C4-2B (cell line): ENCODE results near the gene FBXW12.

ENCODE experiments used
- H3K27ac ChIP-seq: fragments of 450-650 bp; 2 replicates; pipeline ENCODE4 v1.5.1; 2017
- ZFX ChIP-seq: fragments of 450-650 bp; IDR thresholded peaks from 2 replicates; pipeline ENCODE4 v1.6.1; 2017
- TF ChIP-seq, protein P1 (sequence below): fragments of 450-650 bp; conservative IDR thresholded peaks from 2 replicates; pipeline ENCODE4 v1.5.1; 2017; ENCODE audit warnings: mild to moderate bottlenecking

FBXW12 gene

GRCh38 chr3:48406443-48407431 is 34.7 kb downstream of the FBXW12 start:
- TF ChIP-seq ZFX: no peak
- TF ChIP-seq, protein P1, sequence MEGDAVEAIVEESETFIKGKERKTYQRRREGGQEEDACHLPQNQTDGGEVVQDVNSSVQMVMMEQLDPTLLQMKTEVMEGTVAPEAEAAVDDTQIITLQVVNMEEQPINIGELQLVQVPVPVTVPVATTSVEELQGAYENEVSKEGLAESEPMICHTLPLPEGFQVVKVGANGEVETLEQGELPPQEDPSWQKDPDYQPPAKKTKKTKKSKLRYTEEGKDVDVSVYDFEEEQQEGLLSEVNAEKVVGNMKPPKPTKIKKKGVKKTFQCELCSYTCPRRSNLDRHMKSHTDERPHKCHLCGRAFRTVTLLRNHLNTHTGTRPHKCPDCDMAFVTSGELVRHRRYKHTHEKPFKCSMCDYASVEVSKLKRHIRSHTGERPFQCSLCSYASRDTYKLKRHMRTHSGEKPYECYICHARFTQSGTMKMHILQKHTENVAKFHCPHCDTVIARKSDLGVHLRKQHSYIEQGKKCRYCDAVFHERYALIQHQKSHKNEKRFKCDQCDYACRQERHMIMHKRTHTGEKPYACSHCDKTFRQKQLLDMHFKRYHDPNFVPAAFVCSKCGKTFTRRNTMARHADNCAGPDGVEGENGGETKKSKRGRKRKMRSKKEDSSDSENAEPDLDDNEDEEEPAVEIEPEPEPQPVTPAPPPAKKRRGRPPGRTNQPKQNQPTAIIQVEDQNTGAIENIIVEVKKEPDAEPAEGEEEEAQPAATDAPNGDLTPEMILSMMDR: no peak
- H3K27ac ChIP-seq: no peak overlapping the region

DNA sequence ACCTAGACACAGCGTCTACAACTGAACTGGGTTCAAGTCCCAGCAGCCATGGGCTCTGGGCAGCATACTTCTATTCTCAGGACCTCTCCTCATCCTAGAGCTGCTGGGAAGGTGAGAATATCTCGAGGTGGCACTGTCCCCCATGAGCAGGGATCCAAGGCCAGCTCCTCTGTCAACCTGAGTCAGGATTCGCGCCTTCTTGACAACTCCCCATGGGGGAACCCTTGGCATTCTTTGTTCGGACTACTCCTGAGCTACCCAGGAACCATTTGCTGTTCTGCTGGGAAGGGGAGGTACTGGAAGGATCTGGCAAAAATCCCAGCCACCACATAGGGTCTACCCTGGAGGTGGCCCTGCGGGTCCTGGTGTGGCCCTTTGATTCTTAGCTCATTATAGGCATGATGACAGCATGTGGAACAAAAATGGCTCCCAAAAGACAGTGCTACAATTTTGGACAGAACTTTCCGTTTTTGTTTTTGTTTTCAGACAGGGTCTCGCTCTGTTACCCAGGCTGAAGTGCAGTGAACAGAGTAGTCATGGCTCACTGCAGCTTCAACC is 35.6 kb downstream of the FBXW12 start:
- no peak overlapping the region for H3K27ac ChIP-seq
- TF ChIP-seq, protein P1: no peak
- TF ChIP-seq ZFX: no peak

DNA sequence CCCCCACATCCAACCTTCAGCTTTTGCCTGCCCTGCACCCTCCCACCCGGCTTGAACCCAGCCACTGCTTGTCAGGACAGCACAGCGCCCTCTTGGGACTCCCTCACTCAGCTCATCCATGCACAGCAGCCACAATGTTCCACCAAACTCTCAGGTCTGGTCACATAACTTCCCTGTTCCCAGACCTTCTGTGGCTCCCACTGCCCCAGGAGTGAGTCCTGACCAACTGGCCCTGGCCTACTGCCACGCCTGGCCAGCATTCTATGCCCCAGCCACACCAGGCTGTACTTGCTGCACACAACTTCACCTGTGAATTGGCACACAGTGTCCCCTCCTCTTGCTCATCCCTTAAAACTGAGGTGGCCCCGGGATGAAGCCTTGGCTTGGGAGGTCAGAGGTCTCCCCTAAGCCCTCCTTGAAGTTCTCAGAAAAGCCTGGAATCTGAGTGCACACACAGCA is 36.8 kb downstream of the FBXW12 start:
- no peak overlapping the region for H3K27ac ChIP-seq
- no peak for TF ChIP-seq ZFX
- TF ChIP-seq, protein P1: no peak

DNA sequence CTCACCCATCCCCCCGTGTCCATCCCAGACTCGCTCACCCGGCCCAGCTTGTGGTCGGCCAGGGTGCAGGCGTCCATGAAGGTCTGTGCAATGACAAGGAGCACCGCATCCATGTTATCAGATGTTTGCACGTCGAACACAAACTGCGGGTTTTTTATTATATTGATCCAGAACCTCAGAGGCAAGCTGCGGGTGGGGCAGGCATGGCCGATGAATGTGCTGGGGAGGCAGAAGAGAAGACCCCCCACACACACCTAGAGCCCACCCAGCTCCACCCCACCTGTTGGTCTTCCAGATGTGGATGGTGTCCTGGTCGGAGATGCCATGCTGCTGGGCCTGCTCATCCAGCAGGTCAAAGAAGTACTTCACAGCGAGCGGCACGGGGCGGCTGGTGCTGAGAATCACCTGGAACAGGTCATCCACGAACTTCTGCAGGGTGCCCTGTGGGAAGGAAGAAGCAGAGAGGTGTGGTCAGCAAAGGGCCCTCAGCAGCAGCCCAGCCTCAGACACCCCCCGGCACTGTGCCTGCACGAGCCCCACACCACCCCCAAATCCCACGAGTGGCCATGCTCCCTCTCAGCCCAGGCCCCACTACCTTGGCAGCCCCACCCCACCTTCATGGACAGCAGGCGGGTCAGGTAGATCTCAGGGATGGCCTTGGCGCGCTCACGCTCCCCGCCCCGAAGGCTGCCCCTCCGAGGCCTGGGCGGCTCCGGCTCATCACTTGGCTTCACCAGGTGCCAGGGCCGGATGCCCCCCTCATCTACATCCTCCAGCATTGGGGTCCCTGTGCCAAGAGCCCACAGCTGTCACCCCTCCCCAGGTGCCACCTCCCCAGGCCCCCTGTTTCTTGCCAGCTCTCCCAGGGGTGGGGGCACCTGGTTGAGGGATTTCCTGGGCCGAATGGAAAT is 37.5 kb downstream of the FBXW12 start:
- TF ChIP-seq, protein P1: no peak
- TF ChIP-seq ZFX: no peak

DNA sequence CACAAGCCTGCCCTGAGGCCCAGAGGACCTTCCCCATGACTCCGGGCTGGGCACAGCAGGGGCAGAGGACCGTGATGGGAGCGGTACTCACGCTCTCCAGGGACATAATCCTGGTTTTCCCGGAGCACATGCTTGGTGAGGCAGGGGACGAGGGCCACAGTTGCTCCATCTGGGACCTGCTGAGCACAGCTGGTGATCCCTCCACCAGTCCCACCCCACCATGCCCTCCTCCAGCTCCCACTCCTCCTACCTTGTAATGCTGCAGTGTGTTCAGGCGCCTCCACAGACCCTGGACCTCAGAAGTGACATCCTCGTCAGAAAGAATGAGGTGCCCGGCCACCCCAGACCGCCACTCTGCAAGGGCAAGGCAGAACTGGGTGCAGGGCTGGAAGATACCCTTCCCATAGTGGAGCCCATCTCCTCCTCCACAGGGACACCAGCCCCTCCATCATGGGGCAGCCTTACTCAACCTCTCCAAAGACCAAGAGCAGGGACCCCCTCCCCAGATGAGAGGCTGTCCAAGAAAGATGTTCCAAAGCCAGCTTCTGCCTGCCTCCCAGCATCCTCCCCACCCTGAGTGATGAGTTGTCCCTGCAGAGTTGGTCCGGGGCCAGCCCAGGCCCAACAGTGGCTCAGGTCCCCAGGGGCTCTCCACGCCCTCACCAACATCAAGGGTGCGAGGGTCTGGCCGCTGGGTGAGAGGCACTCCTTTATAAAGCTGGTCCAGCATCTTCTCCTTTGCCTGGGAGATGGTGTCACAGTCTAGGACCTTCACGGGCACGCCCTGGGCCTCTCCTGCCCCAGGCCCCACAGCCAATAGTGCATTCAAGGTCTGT is 38.4 kb downstream of the FBXW12 start:
- no peak overlapping the region for H3K27ac ChIP-seq
- TF ChIP-seq, protein P1: no peak
- no peak for TF ChIP-seq ZFX

More for the DNA sequence above, 37.5 kb downstream of the FBXW12 start:
- H3K27ac ChIP-seq: no peak overlapping the region

- no peak for TF ChIP-seq ZFX
- TF ChIP-seq, protein P1: no peak
- no peak overlapping the region for H3K27ac ChIP-seq
Measured at GRCh38 chr3:48411041-48411588, 39.1 kb downstream of the FBXW12 start.
